ENCODE data around the gene RRAS. TPM values are rescaled to one million over a fixed set of nuclear protein-coding genes. Genes with fewer than 3 reads are reported as not detected.

RRAS gene
- total and polyA plus RNA-seq, 7 donors: 22.6 to 57.0 (median 48.4) TPM

DNA sequence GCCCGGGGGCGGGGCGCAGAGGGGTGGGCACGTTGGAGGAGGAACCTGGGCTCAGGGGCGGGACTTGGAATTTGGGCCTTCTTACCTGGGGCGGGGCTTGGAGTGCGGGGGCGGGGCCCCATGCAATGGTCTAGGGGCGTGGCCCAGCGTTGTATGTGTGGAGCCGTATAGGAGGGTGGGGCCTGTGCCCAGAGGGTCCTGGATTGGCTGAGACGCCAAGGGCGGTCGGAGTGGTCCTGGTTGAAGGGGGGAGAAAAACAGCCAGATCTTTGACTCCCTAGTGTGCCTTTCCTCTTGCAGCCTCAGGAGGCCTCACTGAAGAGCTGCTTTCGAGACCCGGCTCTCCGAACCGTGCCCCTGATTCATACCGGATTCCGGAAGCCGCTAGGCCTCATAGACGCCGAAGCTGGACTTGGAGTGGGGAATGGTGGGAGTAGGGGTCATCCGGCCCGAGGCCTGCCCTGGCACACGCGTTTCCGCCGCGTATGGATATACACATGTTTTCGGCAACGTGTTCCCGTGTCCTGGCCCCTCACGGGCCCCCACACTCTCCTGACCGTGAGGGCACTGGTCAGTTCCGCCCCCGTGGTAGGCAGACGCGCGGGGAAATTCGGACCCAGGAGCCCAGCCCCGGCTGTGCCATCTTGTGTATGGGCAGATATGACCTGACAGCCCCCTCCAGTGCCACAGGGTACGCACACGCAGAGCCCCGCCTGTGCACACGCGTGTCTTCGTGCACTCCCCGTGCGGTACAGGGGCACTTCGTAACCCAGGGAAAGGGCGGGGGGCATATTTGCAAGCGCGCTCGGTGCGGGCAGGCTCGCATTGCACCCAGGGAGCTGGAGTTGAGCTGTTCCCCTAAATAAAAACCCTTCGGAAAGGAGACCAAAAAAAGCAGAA is 49.6 kb downstream of the RRAS start:
- DNase-seq: peak; percentile 93 to 94
- intact Hi-C loops (cut with DNase I): loop anchor here (5.0 kb wide), 1 partner anchor 47 kb away; no protein-coding TSS in a partner anchor
- peaks cover 0 to 15% of the 10 kb centered on the region in 2 donors for H3K36me3 ChIP-seq (ENCODE audit: insufficient read depth in 1 of 2, low read depth in 1 of 2)
- peaks cover 16% of the 10 kb centered on the region for H3K4me1 ChIP-seq
- TF ChIP-seq, protein P1, sequence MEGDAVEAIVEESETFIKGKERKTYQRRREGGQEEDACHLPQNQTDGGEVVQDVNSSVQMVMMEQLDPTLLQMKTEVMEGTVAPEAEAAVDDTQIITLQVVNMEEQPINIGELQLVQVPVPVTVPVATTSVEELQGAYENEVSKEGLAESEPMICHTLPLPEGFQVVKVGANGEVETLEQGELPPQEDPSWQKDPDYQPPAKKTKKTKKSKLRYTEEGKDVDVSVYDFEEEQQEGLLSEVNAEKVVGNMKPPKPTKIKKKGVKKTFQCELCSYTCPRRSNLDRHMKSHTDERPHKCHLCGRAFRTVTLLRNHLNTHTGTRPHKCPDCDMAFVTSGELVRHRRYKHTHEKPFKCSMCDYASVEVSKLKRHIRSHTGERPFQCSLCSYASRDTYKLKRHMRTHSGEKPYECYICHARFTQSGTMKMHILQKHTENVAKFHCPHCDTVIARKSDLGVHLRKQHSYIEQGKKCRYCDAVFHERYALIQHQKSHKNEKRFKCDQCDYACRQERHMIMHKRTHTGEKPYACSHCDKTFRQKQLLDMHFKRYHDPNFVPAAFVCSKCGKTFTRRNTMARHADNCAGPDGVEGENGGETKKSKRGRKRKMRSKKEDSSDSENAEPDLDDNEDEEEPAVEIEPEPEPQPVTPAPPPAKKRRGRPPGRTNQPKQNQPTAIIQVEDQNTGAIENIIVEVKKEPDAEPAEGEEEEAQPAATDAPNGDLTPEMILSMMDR (IDR thresholded peaks at IDR 0.05): no peak
- H3K4me3 ChIP-seq: peak overlapping the region; percentile 78
- H3K27ac ChIP-seq: peak overlapping the region; percentile 93
- H3K27me3 ChIP-seq (ENCODE audit: insufficient read depth in 3 of 3, low read length in 2 of 3): no peaks in the 10 kb centered on the region
- H3K9me3 ChIP-seq: no peaks in the 10 kb centered on the region
- ATAC-seq: peak; percentile 79 to 86 (median 84)
- WGBS, 3 donors: 0% methylated on average over 56 to 58 of the region's 58 CpGs

DNA sequence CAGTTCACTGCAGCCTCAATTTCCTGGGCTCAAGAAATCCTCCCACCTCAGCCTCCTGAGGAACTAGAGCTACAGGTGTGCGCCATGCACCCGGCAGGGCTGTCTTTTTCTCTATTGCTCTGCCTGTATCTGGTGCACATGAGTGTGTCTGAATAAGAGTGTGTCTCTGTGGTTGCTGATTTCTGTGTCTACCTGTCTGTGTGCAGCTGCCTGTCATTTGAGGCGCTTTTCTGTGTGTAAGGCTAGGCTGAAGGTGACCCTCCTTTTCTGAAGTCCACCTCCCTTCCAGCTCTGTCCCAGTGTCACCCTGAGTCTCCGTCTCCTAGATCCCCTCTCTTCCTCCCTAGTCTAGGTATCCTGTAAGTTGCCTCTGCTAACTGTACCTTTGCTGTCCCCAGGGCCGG is 50.4 kb downstream of the RRAS start:
- H3K27me3 ChIP-seq (ENCODE audit: insufficient read depth in 3 of 3, low read length in 2 of 3): no peaks in the 10 kb centered on the region
- H3K4me1 ChIP-seq: peaks cover 16% of the 10 kb centered on the region
- TF ChIP-seq, protein P1 (IDR thresholded peaks at IDR 0.05): no peak
- H3K9me3 ChIP-seq: no peaks in the 10 kb centered on the region
- H3K36me3 ChIP-seq (ENCODE audit: insufficient read depth in 1 of 2, low read depth in 1 of 2): peaks cover 0 to 7% of the 10 kb centered on the region in 2 donors
- WGBS, 3 donors: 59 to 69% (median 65%) methylated on average over 5 of the region's 5 CpGs
- peak overlapping the region; percentile 93 for H3K27ac ChIP-seq
- intact Hi-C loops (cut with DNase I): no loop called here
- ATAC-seq (no peak), DNase-seq (no peak)
- H3K4me3 ChIP-seq: no peak overlapping the region

DNA sequence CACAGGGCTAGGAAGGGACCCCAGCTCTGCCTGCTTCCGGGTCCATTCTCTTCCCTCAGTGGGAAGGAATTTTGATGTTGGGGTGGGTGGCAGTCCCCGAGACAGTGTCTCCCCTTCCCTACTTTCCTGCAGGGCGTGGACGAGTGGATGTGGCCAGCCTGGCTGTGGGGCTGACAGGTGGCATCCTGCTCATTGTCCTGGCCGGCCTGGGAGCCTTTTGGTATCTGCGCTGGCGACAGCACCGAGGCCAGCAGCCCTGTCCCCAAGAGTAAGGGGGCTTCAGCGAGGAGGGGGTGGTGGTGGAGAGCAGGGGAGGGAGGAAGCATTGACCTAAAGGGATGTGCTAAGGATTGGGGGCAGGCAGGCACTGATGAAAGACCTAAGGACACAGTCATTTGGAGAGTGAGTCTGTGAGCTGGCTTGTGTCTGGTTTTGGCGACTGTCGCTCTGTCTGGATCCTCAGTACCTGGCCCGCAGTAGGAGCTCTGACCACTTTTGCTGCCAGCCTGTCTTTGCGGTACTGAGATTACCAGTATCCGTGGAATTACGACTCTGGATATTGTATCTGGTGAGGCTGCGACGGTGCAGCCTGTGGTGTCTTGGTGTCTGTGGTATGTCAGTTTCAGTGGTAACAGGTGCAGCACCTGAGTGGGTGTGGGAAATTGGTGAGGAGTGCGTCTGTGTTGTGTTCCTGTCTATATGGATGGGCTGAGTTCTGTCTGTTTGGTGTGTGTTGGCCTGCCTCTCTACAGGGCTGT is 51.4 kb downstream of the RRAS start:
- Histone ChIP-seq H3K27me3 (ENCODE audit: insufficient read depth in 3 of 3, low read length in 2 of 3) (no peaks in the 10 kb centered on the region), H3K27ac (no peak overlapping the region), H3K4me3 (no peak overlapping the region), H3K4me1 (peaks cover 10% of the 10 kb centered on the region), H3K9me3 (no peaks in the 10 kb centered on the region), H3K36me3 (ENCODE audit: insufficient read depth in 1 of 2, low read depth in 1 of 2) (no peaks in the 10 kb centered on the region)
- intact Hi-C loops (cut with DNase I): no loop called here
- DNase-seq (no peak), ATAC-seq (no peak)
- TF ChIP-seq, protein P1 (IDR thresholded peaks at IDR 0.05): no peak
- WGBS, 3 donors: 64 to 74% (median 73%) methylated on average over 18 of the region's 18 CpGs

- intact Hi-C loops (cut with DNase I): no loop called here
- 72 to 80% (median 79%) methylated on average over 8 of the region's 8 CpGs for WGBS, 3 donors
These were observed 52.7 kb downstream of the RRAS start for GRCh38 chr19:49587227-49587626.

More at GRCh38 chr19:49587227-49587626, 52.7 kb downstream of the RRAS start:
- TF ChIP-seq, protein P1 (IDR thresholded peaks at IDR 0.05): no peak
- ATAC-seq: no peak
- no peak for DNase-seq
- H3K4me3 ChIP-seq: no peak overlapping the region
- H3K27ac ChIP-seq: no peak overlapping the region
- H3K9me3 ChIP-seq: no peaks in the 10 kb centered on the region
- no peaks in the 10 kb centered on the region for H3K4me1 ChIP-seq
- no peaks in the 10 kb centered on the region for H3K27me3 ChIP-seq (ENCODE audit: insufficient read depth in 3 of 3, low read length in 2 of 3)
- no peaks in the 10 kb centered on the region for H3K36me3 ChIP-seq (ENCODE audit: insufficient read depth in 1 of 2, low read depth in 1 of 2)

Other genes starting within 250 kb of the RRAS start
- not detected for gene PTH2, start 216.7 kb downstream of the RRAS start, total RNA-seq
- gene PTH2, start 216.7 kb downstream of the RRAS start, polyA plus RNA-seq: not detected
- not detected for gene GFY, start 214.8 kb downstream of the RRAS start, total RNA-seq
- gene GFY, start 214.8 kb downstream of the RRAS start, polyA plus RNA-seq: under 1 TPM in 1 of 3 donors, not detected in 2; 0.33 TPM
- gene SLC17A7, start 198.6 kb downstream of the RRAS start, total RNA-seq: 1 to 10 TPM in 1 of 4 donors, under 1 TPM in 3; 0.42 to 1.8 (median 0.82) TPM
- gene SLC17A7, start 198.6 kb downstream of the RRAS start, polyA plus RNA-seq: under 1 TPM; 0.55 to 0.79 (median 0.59) TPM
- 10 to 100 TPM; 37.2 to 60.1 (median 43.1) TPM for gene PIH1D1, start 188.3 kb downstream of the RRAS start, total RNA-seq
- gene PIH1D1, start 188.3 kb downstream of the RRAS start, polyA plus RNA-seq: 10 to 100 TPM; 46.4 to 69.8 (median 52.2) TPM
- 10 to 100 TPM in 1 of 4 donors, 1 to 10 TPM in 3; 6.5 to 11.1 (median 7.7) TPM for gene ALDH16A1, start 186.9 kb downstream of the RRAS start, total RNA-seq
- 10 to 100 TPM in 1 of 3 donors, 1 to 10 TPM in 2; 3.6 to 12.9 (median 5.7) TPM for gene ALDH16A1, start 186.9 kb downstream of the RRAS start, polyA plus RNA-seq
- gene FLT3LG, start 165.9 kb downstream of the RRAS start, total RNA-seq: 1 to 10 TPM; 1.9 to 3.2 (median 2.5) TPM
- 1 to 10 TPM; 1.9 to 4.5 (median 4.1) TPM for gene FLT3LG, start 165.9 kb downstream of the RRAS start, polyA plus RNA-seq
- 1,000 to 10,000 TPM; 1,392 to 2,022 (median 1,763) TPM for gene RPL13A, start 152.5 kb downstream of the RRAS start, total RNA-seq
- gene RPL13A, start 152.5 kb downstream of the RRAS start, polyA plus RNA-seq: 1,000 to 10,000 TPM; 1,992 to 2,955 (median 2,046) TPM
- 1,000 to 10,000 TPM; 1,146 to 1,506 (median 1,232) TPM for gene RPS11, start 143.7 kb downstream of the RRAS start, total RNA-seq
- gene RPS11, start 143.7 kb downstream of the RRAS start, polyA plus RNA-seq: 1,000 to 10,000 TPM; 2,461 to 3,844 (median 3,134) TPM
- 10 to 100 TPM; 42.2 to 79.3 (median 60.3) TPM for gene FCGRT, start 127.5 kb downstream of the RRAS start, total RNA-seq
- 10 to 100 TPM; 32.0 to 48.2 (median 39.9) TPM for gene FCGRT, start 127.5 kb downstream of the RRAS start, polyA plus RNA-seq
- gene RCN3, start 112.1 kb downstream of the RRAS start, total RNA-seq: 1 to 10 TPM; 6.4 to 8.6 (median 7.4) TPM
- 1 to 10 TPM; 3.9 to 9.6 (median 7.3) TPM for gene RCN3, start 112.1 kb downstream of the RRAS start, polyA plus RNA-seq
- gene NOSIP, start 59.6 kb downstream of the RRAS start, total RNA-seq: 10 to 100 TPM; 53.9 to 69.9 (median 58.1) TPM
- gene NOSIP, start 59.6 kb downstream of the RRAS start, polyA plus RNA-seq: 100 to 1,000 TPM in 1 of 3 donors, 10 to 100 TPM in 2; 75.4 to 104 (median 95.2) TPM
- gene PRRG2, start 58.8 kb downstream of the RRAS start, total RNA-seq: under 1 TPM; 0.24 to 0.89 (median 0.69) TPM
- 10 to 100 TPM in 1 of 3 donors, 1 to 10 TPM in 2; 1.4 to 16.0 (median 5.9) TPM for gene PRRG2, start 58.8 kb downstream of the RRAS start, polyA plus RNA-seq
- 10 to 100 TPM in 1 of 4 donors, 1 to 10 TPM in 3; 7.1 to 15.1 (median 7.6) TPM for gene PRR12, start 49.0 kb downstream of the RRAS start, total RNA-seq
- 1 to 10 TPM; 2.3 to 5.0 (median 3.1) TPM for gene PRR12, start 49.0 kb downstream of the RRAS start, polyA plus RNA-seq
- 10 to 100 TPM; 45.5 to 72.9 (median 61.0) TPM for gene SCAF1, start 2.1 kb upstream of the RRAS start, total RNA-seq
- gene SCAF1, start 2.1 kb upstream of the RRAS start, polyA plus RNA-seq: 10 to 100 TPM; 23.0 to 32.5 (median 23.8) TPM
- gene IRF3, start 25.7 kb upstream of the RRAS start, total RNA-seq: 10 to 100 TPM; 10.3 to 22.1 (median 14.4) TPM
- gene IRF3, start 25.7 kb upstream of the RRAS start, polyA plus RNA-seq: 10 to 100 TPM; 18.2 to 26.5 (median 21.7) TPM
- 10 to 100 TPM; 13.0 to 21.5 (median 15.8) TPM for gene BCL2L12, start 25.8 kb upstream of the RRAS start, total RNA-seq
- gene BCL2L12, start 25.8 kb upstream of the RRAS start, polyA plus RNA-seq: 10 to 100 TPM; 28.3 to 42.7 (median 35.0) TPM
- 100 to 1,000 TPM; 180 to 259 (median 198) TPM for gene PRMT1, start 37.1 kb upstream of the RRAS start, total RNA-seq
- gene PRMT1, start 37.1 kb upstream of the RRAS start, polyA plus RNA-seq: 100 to 1,000 TPM; 139 to 424 (median 208) TPM
- 1 to 10 TPM in 2 of 4 donors, under 1 TPM in 2; 0.58 to 1.5 (median 1.0) TPM for gene ADM5, start 49.5 kb upstream of the RRAS start, total RNA-seq
- gene ADM5, start 49.5 kb upstream of the RRAS start, polyA plus RNA-seq: under 1 TPM; 0.38 to 0.48 (median 0.41) TPM
- gene CPT1C, start 51.0 kb upstream of the RRAS start, total RNA-seq: 1 to 10 TPM in 1 of 4 donors, under 1 TPM in 3; 0.53 to 1.2 (median 0.70) TPM
- gene CPT1C, start 51.0 kb upstream of the RRAS start, polyA plus RNA-seq: 1 to 10 TPM in 2 of 3 donors, under 1 TPM in 1; 0.34 to 1.1 (median 1.0) TPM
- gene TSKS, start 123.2 kb upstream of the RRAS start, total RNA-seq: under 1 TPM in 1 of 4 donors, not detected in 3; 0.24 TPM
- under 1 TPM; 0.18 to 0.27 (median 0.18) TPM for gene TSKS, start 123.2 kb upstream of the RRAS start, polyA plus RNA-seq
- gene AP2A1, start 126.9 kb upstream of the RRAS start, total RNA-seq: 100 to 1,000 TPM in 1 of 4 donors, 10 to 100 TPM in 3; 79.1 to 102 (median 84.3) TPM
- 10 to 100 TPM; 58.2 to 81.7 (median 69.6) TPM for gene AP2A1, start 126.9 kb upstream of the RRAS start, polyA plus RNA-seq
- 10 to 100 TPM; 20.9 to 33.7 (median 25.2) TPM for gene FUZ, start 173.1 kb upstream of the RRAS start, total RNA-seq
- gene FUZ, start 173.1 kb upstream of the RRAS start, polyA plus RNA-seq: 10 to 100 TPM; 15.9 to 38.8 (median 28.6) TPM
- gene MED25, start 178.1 kb upstream of the RRAS start, total RNA-seq: 10 to 100 TPM; 43.0 to 97.8 (median 69.7) TPM
- 100 to 1,000 TPM in 1 of 3 donors, 10 to 100 TPM in 2; 24.5 to 125 (median 92.5) TPM for gene MED25, start 178.1 kb upstream of the RRAS start, polyA plus RNA-seq
- 100 to 1,000 TPM in 3 of 4 donors, 10 to 100 TPM in 1; 93.2 to 189 (median 151) TPM for gene PTOV1, start 211.0 kb upstream of the RRAS start, total RNA-seq
- 100 to 1,000 TPM in 2 of 3 donors, 10 to 100 TPM in 1; 72.1 to 122 (median 106) TPM for gene PTOV1, start 211.0 kb upstream of the RRAS start, polyA plus RNA-seq
- gene PNKP, start 227.4 kb upstream of the RRAS start, total RNA-seq: 10 to 100 TPM; 20.6 to 28.2 (median 23.9) TPM
- gene PNKP, start 227.4 kb upstream of the RRAS start, polyA plus RNA-seq: 10 to 100 TPM; 16.7 to 31.9 (median 18.2) TPM
- 10 to 100 TPM; 56.0 to 82.8 (median 57.2) TPM for gene AKT1S1, start 237.2 kb upstream of the RRAS start, total RNA-seq
- 100 to 1,000 TPM in 1 of 3 donors, 10 to 100 TPM in 2; 48.0 to 103 (median 76.0) TPM for gene AKT1S1, start 237.2 kb upstream of the RRAS start, polyA plus RNA-seq
- 100 to 1,000 TPM in 2 of 4 donors, 10 to 100 TPM in 2; 81.8 to 107 (median 94.8) TPM for gene TBC1D17, start 237.6 kb upstream of the RRAS start, total RNA-seq
- gene TBC1D17, start 237.6 kb upstream of the RRAS start, polyA plus RNA-seq: 10 to 100 TPM; 36.3 to 62.0 (median 52.6) TPM